Measurements from ENCODE around the gene MAN2A1.

The MAN2A1 gene

DNA sequence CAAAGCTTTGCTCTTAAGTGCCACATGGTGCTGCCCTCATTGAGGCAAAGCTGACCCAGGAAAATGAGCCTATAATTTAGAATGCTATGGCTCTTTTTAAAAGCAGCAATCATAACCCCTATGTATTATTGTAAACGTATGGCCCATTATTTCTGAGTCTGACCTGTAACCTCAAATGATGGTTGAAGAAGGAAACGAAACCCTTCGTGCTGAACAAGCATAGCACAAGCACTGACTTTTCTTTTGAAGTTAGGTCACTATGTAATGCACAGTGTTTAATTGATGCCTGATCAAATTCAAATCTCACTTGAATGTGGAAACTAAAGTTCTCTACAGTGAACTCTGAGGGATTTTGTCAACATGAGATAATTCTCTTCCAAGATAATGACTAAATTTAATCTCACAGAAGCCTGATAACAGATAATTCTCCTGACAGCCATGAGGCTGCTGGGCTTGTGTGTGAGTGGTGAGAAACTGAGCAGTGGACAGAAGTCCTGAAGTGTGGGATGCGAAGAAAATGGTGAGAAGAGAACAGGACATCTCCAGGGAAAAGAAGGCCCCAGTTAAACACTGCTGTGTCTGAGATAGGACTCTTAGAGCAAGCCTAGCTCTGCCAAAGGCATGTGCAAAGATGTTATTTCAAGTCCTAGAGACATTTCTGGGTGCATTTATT, 226.9 kb downstream of the MAN2A1 start:
- DNase-seq: no peak
